SK-N-SH treated with all-trans-retinoic acid at 6 μM for 48 hours (cell line): ENCODE data around the gene MARCHF9.

Experiments
- ARNTL ChIP-seq: fragments of 450-650 bp; formaldehyde crosslinking; IDR thresholded peaks from 2 replicates; pipeline ENCODE4 v1.5.0; 2020; ENCODE audit warnings: low read depth, mild to moderate bottlenecking, moderate library complexity, borderline replicate concordance
- BACH2 ChIP-seq: fragments of 250-450 bp; sonication (Bioruptor Pico); IDR thresholded peaks from 2 replicates; pipeline ENCODE4 v1.9.0; 2021; ENCODE audit warnings: mild to moderate bottlenecking, borderline replicate concordance
- CSRNP3 ChIP-seq: fragments of 250-450 bp; sonication (Bioruptor Pico); IDR thresholded peaks from 2 replicates; pipeline ENCODE4 v1.5.1; 2021; ENCODE audit warnings: mild to moderate bottlenecking, moderate library complexity
- RARB ChIP-seq: fragments of 250-450 bp; sonication (Bioruptor Pico); IDR thresholded peaks from 2 replicates; pipeline ENCODE4 v1.8.0; 2021; ENCODE audit warnings: mild to moderate bottlenecking, moderate library complexity
- TOX ChIP-seq: fragments of 250-450 bp; sonication (Bioruptor Pico); IDR thresholded peaks from 2 replicates; pipeline ENCODE4 v1.8.0; 2021; ENCODE audit warnings: mild to moderate bottlenecking, moderate library complexity, borderline replicate concordance
- ZNF70 ChIP-seq: fragments of 450-650 bp; formaldehyde crosslinking; IDR thresholded peaks from 2 replicates; pipeline ENCODE4 v1.5.0; 2020; ENCODE audit warnings: mild to moderate bottlenecking, moderate library complexity
- TF ChIP-seq, protein P1 (sequence below): fragments of 250-450 bp; sonication (Bioruptor Pico); IDR thresholded peaks from 2 replicates; pipeline ENCODE4 v1.8.0; 2020; ENCODE audit warnings: mild to moderate bottlenecking, moderate library complexity, borderline replicate concordance
- TF ChIP-seq, protein P2 (sequence below): fragments of 250-450 bp; sonication (Bioruptor Pico); IDR thresholded peaks from 2 replicates; pipeline ENCODE4 v1.5.0; 2020; ENCODE audit warnings: mild to moderate bottlenecking, moderate library complexity
- TF ChIP-seq, protein P3 (sequence below): fragments of 250-450 bp; sonication (Bioruptor Pico); IDR thresholded peaks from 2 replicates; pipeline ENCODE4 v1.8.0; 2021; ENCODE audit warnings: low read depth, mild to moderate bottlenecking, moderate library complexity, borderline replicate concordance

DNA sequence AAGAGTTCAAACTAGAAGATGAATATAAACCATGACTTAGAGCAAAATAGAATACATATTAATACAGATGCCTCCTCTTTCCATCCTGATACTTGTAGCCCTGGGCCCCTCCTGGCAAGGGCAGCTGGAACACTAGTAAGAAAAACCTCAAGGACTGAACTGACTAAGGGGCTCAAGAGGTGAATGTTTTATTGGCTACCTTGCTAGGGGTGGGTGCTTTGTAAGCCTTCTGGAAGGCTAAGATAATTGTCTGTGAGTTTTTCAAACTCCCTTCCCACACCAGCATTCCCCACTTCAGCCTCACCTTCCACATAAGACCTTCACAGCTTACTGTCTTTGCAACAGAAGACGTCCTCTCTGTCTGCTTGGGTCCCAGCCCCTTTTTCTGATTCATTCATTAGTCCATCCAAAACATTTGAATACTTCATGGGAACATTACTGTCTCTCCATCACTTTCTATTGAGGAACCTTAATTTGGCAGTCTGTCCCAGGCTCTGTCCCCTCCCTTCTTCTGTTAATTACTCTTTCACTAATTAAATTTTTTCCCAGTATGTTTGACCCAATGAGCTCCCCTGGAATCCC, 1.1 kb upstream of the MARCHF9 start:
- TF ChIP-seq, protein P1, sequence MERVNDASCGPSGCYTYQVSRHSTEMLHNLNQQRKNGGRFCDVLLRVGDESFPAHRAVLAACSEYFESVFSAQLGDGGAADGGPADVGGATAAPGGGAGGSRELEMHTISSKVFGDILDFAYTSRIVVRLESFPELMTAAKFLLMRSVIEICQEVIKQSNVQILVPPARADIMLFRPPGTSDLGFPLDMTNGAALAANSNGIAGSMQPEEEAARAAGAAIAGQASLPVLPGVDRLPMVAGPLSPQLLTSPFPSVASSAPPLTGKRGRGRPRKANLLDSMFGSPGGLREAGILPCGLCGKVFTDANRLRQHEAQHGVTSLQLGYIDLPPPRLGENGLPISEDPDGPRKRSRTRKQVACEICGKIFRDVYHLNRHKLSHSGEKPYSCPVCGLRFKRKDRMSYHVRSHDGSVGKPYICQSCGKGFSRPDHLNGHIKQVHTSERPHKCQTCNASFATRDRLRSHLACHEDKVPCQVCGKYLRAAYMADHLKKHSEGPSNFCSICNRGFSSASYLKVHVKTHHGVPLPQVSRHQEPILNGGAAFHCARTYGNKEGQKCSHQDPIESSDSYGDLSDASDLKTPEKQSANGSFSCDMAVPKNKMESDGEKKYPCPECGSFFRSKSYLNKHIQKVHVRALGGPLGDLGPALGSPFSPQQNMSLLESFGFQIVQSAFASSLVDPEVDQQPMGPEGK (CRISPR knock-in tag): no peak
- no peak for TF ChIP-seq CSRNP3 (CRISPR knock-in tag)
- TF ChIP-seq ZNF70 (CRISPR knock-in tag): no peak
- no peak for TF ChIP-seq RARB (CRISPR knock-in tag)
- no peak for TF ChIP-seq BACH2
- TF ChIP-seq, protein P2, sequence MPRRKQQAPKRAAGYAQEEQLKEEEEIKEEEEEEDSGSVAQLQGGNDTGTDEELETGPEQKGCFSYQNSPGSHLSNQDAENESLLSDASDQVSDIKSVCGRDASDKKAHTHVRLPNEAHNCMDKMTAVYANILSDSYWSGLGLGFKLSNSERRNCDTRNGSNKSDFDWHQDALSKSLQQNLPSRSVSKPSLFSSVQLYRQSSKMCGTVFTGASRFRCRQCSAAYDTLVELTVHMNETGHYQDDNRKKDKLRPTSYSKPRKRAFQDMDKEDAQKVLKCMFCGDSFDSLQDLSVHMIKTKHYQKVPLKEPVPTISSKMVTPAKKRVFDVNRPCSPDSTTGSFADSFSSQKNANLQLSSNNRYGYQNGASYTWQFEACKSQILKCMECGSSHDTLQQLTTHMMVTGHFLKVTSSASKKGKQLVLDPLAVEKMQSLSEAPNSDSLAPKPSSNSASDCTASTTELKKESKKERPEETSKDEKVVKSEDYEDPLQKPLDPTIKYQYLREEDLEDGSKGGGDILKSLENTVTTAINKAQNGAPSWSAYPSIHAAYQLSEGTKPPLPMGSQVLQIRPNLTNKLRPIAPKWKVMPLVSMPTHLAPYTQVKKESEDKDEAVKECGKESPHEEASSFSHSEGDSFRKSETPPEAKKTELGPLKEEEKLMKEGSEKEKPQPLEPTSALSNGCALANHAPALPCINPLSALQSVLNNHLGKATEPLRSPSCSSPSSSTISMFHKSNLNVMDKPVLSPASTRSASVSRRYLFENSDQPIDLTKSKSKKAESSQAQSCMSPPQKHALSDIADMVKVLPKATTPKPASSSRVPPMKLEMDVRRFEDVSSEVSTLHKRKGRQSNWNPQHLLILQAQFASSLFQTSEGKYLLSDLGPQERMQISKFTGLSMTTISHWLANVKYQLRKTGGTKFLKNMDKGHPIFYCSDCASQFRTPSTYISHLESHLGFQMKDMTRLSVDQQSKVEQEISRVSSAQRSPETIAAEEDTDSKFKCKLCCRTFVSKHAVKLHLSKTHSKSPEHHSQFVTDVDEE (CRISPR knock-in tag): no peak
- no peak for TF ChIP-seq TOX (CRISPR knock-in tag)
- no peak for TF ChIP-seq ARNTL (CRISPR knock-in tag)
- TF ChIP-seq, protein P3, sequence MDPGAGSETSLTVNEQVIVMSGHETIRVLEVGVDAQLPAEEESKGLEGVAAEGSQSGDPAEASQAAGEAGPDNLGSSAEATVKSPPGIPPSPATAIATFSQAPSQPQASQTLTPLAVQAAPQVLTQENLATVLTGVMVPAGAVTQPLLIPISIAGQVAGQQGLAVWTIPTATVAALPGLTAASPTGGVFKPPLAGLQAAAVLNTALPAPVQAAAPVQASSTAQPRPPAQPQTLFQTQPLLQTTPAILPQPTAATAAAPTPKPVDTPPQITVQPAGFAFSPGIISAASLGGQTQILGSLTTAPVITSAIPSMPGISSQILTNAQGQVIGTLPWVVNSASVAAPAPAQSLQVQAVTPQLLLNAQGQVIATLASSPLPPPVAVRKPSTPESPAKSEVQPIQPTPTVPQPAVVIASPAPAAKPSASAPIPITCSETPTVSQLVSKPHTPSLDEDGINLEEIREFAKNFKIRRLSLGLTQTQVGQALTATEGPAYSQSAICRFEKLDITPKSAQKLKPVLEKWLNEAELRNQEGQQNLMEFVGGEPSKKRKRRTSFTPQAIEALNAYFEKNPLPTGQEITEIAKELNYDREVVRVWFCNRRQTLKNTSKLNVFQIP: no peak
